IPS DF 4.7 (cell line): ENCODE measurements around the gene CORT.
"Not testable (repeated sequence)": the region's sequence is repeated elsewhere in the genome, so short reads cannot be mapped to it uniquely, and the experiment has no call there.

ENCODE experiments used
- DNase-seq: peaks from one replicate; pipeline ENCODE4 v3.0.0-alpha.2; 2013; ENCODE audit warnings: low spot score; ENCODE audit errors: extremely low read depth

CORT gene, protein sequence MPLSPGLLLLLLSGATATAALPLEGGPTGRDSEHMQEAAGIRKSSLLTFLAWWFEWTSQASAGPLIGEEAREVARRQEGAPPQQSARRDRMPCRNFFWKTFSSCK

DNA sequence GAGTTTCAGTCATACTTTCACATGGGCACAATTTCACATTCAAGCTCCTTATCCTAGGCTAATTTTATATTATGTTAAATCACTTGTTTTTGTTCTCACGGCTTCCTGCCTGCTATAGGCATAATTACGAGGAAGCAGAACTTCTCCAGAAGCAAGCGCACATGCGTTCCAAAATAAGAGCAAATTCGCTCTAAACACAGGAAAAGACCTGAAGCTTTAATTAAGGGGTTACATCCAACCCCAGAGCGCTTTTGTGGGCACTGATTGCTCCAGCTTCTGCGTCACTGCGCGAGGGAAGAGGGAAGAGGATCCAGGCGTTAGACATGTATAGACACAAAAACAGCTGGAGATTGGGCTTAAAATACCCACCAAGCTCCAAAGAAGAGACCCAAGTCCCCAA, at the start of gene CORT:
TSS of gene CORT (plus strand) at position 281 of the 400 bp plus-strand sequence. CDS start 193 bp downstream, outside the sequence.
- no peak for DNase-seq

DNA sequence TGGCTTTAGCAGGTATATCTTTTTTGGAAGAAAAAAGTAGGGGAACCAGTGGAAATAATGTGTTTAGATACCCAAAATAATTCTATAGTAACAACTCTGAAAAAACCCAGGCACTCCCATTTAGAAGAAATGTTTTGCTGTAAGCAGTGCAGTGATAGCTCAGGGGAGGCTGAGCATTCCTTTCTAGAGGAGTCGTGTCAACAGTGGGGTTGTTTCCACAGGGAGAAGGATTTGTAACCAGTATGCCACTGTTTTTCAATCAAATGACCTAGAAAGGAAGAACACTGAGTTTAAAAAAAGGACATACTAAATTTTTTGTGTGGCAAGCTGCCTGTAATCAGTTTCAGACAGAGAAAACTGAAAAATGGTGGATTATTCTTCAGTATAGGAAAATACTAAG, 48.5 kb upstream of the CORT start:
- no peak for DNase-seq

DNA sequence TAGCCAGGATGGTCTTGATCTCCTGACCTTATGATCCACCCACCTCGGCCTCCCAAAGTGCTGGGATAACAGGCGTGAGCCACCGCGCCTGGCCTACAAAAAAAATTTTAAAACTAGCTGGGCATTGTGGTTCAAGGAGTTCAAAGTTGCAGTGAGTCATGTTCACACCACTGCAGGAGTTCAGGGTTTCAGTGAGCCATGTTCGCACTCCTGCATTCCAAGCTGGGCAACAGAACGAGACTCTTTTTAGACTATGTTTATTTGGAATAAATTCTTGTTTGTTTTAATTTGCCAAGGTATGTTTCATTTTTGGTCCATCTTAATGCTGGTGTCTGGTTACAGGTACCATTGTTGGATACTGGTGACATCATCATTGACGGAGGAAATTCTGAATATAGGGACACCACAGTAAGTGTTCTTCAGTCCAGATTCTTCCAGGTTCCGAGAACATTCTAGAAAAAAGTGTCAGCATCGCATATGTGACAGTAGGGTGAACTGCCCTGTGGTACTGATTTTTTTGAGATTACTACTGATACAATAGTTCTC, 47.0 kb upstream of the CORT start:
- DNase-seq = no peak

DNA sequence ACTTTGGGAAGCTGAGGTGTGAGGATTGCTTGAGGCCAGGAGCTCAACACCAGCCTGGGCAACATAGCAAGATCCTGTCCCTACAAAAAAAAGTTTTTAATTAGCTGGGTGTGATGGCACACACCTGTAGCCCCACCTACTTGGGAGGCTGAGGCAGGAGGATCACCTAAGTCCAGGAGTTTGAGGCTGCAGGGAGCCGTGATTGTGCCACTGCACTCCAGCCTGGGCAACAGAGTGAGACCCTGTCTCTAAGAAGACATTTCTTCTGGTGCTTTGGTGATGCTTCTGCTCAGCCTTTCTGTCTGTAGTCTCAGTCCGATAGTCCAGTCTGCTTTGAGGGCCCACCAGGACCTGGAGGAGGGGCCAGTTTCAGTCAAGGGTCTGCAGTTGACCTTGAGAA, 42.6 kb upstream of the CORT start:
- no peak for DNase-seq

DNA sequence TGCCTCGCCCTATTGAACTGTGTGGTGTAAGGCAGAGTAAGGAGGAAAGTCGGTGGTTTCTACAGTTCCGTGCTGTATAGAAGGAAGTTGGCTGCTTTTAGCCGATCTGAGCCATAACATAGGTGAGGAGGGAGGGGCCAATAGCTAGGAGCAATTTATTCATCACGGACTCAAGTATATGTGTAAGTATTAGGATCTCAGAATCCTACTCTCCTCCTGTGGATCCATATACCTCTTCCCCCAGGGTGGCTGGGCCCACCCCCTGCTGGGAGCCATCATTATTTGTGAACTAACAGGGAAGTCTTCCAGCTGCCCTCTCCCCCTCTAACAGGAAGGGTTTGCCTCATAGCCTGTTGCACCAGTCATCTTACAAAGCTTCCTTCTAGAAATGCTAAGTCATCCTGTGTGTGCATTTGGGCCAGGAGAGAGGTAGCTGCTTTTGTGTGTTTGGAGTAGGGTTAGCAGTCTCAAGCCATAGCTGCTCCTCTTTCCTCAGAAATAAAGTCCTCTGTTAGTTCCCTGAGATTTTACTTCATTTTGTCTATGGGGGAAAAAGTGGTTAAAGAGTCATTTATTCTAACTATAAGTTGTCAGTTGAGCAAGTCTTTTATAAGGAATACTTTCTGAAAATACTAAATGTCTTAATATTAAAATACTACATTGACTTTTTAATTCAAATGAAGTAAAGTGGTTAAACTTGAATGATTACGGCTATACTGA, 34.5 kb upstream of the CORT start:
- no peak for DNase-seq

DNA sequence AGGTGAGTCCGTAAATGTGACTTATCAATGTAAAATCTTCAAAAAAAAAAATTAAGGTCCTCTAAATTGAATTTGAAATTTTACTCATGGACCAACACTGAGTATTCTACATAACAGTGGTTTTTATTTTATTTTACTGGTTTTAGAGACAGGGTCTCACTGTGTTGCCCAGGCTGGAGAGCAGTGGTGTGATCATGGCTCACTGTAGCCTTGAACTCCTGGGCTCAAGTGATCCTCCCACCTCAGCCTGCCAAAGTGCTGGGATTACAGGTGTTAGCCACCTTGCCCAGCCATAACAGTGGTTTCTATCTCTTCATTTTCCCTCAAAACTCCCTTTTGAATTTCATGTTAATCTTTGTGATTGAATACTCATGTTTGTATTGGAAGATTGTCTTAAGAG, 33.9 kb upstream of the CORT start:
- DNase-seq = not testable (repeated sequence)

DNA sequence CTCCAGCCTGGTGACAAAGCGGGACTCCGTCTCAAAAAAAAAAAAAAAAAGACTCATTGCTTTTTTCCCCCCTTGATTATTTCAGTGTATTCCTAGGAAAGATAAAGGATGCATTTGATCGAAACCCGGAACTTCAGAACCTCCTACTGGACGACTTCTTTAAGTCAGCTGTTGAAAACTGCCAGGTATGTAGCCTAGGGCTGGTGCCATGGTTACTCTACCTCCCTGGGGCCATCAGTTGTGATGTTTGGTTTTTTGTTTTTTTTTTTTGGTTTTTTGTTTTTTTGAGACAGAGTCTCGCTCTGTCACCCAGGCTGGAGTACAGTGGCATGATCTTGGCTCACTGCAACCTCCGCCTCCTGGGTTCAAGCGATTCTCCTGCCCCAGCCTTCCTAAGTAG, 31.1 kb upstream of the CORT start:
- not testable (repeated sequence) for DNase-seq

DNA sequence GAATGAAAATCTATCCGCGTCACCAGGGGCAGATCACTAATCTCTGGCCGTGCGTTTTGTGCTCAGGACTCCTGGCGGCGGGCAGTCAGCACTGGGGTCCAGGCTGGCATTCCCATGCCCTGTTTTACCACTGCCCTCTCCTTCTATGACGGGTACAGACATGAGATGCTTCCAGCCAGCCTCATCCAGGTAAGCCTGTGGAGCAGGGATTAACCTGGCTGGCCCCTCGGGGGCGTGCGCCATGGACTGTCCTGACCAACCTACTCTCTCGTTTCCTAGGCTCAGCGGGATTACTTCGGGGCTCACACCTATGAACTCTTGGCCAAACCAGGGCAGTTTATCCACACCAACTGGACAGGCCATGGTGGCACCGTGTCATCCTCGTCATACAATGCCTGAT, 30.5 kb upstream of the CORT start:
- no peak for DNase-seq

DNA sequence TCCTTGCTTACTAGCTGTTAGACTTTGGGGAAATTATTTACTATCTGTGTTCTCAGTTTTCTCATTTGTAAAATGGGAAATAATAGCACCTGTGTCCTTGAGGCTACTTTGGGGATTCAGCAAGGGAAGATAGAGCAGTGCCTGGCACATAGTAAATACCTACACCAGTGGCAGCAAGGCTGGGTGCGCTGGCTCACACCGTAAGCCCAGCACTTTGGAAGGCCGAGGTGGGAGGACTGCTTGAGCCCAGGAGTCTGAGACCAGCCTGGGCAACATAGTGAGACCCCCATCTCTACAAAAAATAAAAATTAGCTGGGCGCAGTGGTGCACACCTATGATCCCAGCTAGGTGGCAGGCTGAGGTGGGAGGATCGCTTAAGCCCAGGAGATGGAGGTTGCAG, 28.2 kb upstream of the CORT start:
- no peak for DNase-seq

DNA sequence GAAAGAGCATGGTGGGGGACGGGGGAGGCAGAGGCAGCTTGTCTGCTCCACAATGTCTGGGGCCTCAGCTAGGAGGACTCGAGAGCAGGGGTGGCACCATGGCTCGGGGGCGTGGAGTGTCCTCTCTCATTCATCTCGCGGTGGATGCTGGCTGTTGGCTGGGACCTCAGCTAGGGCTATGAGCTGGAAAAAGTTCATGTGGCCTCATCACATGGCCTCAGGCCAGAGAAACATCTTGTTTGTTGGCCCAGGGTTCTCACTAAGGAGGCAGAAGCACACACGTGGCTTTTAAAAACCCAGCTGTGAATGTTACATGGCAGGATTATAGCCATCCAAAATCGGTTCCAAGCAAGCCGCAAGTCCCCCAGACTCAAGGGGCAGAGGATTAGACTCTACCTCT, 25.8 kb upstream of the CORT start:
- DNase-seq = no peak

DNA sequence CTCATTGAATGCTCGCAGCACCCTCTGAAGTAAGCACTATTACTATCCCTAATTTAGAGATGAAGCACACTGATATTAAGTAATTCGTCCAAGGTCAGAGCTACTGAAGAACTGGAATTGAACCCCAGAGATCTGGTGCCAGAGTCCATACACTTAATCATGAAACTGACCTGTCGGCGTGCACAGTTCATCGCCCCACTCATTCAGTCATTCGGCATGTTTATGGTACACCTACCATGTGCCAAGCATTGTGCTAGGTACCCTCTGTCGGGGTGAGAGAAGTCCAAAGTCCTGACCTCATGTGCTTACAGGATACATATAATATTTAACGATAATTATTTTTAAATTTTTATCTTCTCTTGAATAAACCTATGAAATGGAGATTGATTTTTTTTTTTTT, 25.2 kb upstream of the CORT start:
- DNase-seq = no peak

DNA sequence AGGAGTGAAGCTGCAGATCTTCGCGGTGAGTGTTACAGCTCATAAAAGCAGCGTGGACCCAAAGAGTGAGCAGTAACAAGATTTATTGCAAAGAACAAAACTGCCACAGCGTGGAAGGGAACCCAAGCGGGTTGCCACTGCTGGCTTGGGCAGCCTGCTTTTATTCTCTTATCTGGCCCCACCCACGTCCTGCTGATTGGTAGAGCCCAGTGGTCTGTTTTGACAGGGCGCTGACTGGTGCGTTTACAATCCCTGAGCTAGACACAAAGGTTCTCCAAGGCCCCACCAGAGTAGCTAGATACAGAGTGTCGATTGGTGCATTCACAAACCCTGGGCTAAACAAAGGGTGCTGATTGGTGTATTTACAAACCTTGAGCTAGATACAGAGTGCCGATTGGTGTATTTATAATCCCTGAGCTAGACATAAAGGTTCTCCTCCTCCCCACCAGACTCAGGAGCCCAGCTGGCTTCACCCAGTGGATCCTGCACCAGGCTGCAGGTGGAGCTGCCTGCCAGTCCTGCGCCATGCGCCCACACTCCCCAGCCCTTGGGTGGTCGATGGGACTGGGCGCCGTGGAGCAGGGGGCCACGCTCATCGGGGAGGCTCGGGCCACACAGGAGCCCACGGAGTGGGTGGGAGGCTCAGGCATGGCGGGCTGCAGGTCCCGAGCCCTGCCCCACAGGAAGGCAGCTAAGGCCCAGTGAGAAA, 23.9 kb upstream of the CORT start:
- not testable (repeated sequence) for DNase-seq

DNA sequence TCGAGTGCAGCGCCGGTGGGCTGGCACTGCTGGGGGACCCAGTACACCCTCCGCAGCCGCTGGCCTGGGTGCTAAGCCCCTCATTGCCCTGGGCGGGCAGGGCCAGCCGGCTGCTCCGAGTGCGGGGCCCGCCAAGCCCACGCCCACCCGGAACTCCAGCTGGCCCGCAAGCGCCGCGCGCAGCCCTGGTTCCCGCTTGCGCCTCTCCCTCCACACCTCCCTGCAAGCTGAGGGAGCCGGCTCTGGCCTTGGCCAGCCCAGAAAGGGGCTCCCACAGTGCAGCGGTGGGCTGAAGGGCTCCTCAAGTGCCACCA, 23.3 kb upstream of the CORT start:
- not testable (repeated sequence) for DNase-seq

DNA sequence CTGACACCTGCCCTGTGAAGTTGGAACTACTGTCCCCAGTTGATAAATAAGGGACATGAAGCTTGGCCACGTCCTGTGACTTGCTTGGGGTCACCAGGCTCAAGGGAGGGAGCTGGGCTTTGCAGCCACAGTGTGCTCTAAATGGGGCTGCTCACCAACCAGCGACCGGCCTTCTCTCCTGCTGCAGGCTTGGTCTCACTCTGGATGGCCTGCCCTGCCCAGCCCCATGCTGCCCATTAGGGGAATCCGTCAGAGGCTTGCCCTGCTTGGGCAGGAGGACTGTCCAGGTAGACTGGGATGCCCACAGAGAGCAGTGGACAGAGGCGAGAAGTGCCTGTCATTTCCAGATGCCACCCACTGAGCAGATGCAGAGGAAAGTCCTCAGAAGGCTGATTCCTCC, 20.8 kb upstream of the CORT start:
- DNase-seq = no peak

DNA sequence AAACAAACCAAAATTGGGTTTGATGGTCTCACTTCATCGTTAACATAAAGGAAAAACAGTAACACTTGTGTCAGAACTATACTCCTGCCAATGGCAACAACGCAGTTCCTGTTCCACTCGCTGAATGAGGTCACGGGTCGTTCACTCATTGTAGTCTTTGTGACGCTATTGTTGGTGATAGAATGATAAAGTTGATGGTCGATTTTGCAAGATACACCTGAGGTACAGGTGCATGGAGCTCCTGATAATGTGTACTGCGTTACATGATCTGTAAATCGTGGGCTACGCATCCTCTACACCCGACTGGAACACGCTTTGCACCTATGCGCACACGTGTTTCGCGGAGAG, 20.0 kb upstream of the CORT start:
- no peak for DNase-seq

DNA sequence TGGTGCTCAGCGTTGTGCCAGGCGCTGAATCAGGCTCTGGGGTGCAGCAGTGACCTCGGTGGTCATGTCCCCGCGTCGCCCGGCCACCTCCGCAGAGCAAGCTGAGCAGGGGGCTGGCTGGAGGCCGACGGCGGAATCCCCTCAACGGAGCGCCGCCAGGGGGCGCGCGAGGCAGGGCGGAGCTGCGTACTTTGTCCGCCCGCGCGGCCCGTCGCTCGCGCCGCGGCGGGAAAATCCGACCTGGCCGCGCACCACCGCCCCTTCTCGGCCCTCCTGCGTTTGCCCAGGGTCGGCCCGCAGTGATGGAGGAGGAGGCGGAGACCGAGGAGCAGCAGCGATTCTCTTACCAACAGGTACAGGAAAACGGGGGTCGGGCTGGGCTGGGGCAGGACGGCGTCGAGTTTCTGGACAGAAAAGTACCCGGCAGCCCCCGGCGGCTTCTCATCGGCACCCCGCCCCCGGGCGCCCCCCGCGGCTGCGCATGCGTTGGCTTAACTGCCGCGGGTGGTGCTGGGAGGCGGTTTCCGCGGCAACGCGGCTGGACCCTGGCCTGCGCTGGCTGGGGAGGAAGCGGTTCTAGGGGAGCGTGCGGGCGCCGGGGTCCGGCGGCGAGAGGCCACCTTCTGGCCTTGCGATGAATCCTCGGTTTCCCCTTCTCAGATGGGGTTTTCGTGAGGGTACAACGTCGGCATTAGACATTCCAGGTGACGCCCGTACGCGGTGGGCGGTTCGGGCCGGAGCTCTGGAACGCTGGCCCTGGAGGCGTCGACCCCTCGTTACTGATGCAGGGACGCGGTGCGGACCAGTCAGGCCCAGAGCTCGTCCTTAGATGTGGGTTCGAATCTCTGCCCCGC, 19.4 kb upstream of the CORT start, which contains the start of gene CENPS:
TSS of gene CENPS (plus strand) at position 218 of the 854 bp plus-strand sequence. CDS start at position 303, 85 bp downstream.
- no peak for DNase-seq

DNA sequence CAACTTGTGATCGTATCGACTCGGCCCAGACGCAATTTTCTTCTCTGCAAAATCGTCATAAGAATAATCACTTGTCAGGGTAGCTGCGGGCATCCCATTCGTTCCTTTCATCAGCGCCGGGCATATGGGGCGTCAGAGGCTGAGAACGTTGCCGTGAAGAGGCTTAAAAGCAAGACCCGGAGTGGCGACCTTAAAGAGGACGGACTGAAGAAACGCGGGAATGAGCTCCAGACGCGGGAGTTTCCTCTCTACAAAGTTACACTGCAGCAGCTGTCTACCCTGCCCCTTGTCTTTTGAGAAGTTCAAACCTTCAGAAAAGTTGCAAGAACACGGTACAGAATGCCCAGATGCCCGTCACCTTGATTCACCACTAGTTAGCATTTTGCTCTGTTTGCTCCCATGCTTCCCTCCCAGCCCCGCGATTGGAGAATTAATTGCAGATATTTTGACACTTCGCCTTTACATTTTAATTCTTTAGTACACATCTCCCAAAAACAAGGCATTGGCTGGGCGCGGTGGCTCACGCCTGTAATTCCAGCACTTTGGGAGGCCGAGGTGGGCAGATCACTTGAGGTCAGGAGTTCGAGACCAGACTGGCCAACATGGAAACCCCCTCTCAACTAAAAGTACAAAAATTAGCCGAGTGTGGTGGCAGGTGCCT, 18.6 kb upstream of the CORT start:
- DNase-seq = no peak

DNA sequence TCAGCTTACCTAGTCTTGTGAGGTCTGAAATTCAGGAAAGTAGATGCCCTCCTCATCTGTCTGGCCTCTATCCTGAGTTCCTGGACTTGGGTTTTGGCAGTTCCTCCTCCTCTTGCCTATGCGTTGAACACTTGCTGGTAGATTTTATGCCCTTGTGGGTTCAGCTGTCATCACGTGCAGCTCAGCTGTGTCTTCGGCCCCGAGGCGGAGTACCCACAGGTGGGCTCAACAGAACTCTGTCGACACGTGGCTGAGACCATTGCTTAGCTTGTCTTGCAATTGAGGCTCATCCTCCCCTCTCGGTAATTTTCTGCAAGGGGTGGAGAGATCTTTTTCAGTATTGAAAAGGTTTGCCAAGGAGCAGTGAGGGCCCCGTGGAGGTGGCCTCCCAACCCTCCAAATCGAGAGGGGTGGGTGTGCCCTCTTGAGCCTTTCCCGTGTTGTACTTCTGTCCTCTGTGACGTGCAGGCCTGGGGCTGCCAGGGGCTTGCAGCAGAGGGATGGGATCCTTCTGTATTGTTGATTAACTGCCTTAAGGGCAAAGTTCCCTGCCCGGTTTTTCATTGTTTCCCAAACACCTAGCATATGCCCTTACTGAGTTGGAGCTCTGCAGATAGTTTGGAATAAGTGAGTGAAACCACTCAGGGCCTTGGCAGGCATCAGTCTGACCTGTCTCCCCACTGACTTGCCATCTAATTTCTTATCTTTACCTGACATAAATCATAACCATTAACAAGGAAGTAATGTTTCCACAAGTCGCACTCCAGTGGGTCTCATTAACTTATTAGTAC, 16.7 kb upstream of the CORT start:
- no peak for DNase-seq

DNA sequence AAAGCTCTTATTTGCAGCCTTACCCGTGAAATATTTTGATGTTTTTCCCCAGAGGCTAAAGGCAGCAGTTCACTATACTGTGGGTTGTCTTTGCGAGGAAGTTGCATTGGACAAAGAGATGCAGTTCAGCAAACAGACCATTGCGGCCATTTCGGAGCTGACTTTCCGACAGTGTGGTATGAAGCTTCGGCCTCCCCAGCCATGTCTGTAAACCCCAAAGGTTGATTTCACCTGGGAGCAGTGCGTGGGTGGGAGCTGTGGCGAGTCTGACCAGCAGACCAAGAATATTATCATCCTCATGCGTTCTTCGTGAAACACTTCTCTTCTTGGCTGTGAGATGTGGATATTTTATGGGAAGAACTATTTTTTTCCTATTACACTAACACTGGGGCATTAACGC, 16.0 kb upstream of the CORT start:
- no peak for DNase-seq

DNA sequence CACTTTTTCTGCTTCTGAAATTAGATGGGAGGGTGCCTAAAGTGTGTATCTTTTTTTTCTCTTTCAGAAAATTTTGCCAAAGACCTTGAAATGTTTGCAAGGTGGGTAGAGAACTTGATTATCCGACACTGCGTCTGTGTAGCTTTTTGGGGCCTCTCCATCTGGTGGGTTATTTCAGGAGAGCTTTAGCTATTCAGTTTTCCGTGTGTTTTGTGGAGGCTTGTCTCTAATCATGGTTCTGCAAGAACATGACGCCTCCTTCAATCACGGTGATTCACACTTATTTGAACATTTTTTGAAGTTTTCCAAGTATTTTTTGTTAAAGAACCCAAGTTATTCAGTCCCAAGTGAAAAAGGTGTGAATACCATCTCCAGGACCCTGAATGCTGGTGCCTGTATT, 15.2 kb upstream of the CORT start:
- DNase-seq = no peak
